DMS153 (cell line): ENCODE measurements around the gene CAVIN1.
"Not testable (repeated sequence)": the region's sequence is repeated elsewhere in the genome, so short reads cannot be mapped to it uniquely, and the experiment has no call there.

Source experiments
- DNase-seq: peaks from one replicate; lab custom pipeline; 2025; lab: John Stamatoyannopoulos, UW

CAVIN1 gene

DNA sequence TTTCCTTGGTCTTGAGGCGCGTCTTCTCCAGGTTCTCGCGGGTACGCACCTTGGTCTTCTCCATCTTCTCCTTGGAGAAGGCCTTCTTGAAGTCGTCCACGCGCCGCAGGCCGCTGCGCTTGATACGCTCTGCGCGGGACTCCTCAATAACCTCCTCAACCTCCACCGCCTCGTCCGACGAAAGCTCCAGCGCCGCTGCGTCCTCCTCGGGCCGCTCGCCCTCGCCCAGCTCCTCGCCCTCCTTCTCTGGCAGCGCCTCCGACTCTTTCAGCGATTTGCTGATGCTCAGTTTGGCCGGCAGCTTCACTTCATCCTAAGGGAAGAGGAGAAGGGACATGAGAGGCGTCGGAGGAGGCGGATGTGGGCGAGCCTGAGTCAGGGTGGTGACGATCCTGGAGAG, 18.0 kb downstream of the CAVIN1 start:
- no peak for DNase-seq

DNA sequence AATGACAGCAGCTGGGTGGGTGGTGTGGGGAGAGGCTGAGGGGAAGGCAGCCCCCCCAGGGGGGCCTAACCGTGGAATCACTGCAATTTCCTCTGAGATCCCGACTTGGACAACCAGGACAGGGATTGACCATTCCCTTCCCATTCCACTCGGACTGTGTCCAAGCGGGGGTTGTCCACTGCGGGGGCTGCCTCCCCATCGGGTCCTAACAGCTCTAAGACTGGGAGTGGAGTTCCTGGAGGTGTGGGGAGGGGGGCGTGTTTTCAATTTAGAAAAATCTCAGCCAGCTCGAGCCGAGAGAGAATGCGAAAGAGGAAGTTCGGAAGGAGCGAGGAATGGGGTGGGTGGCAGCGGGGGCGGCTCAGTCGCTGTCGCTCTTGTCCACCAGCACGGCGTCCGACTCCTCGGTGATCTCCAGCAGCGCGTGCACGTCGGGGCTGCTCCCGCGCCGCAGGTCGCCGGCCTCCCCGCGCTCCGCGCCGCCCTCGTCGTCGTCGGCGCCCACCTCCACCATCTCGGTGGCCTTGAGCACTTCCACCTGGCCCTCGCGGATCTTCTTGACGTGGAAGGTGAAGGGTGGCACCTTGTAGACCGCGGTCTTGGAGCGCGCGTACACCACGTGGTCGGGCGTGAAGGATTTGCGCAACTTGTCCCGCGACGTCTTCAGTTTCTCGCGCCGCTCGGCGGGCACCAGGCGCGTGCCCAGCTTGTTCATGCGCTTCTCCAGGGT, 18.6 kb downstream of the CAVIN1 start:
- DNase-seq = no peak

DNA sequence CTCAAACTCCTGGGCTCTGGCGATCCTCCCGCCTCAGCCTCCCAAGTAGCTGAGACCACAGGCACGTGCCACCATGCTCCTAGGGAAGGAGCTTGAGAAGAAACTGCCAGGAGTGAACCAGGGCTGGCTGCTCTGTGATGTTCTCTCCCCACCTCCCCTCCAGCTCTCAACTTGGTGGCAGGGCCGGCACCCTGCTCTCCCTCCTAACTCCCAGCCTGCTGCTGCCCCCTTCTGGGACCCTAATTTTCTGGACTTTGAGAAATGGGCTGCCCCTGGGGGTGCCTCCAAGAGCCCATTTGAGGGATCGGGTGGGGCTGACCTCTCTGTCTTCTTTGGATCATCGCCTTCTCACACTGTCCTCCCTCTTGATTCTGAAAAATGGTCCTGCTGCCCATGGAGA, 19.9 kb downstream of the CAVIN1 start:
- no peak for DNase-seq

DNA sequence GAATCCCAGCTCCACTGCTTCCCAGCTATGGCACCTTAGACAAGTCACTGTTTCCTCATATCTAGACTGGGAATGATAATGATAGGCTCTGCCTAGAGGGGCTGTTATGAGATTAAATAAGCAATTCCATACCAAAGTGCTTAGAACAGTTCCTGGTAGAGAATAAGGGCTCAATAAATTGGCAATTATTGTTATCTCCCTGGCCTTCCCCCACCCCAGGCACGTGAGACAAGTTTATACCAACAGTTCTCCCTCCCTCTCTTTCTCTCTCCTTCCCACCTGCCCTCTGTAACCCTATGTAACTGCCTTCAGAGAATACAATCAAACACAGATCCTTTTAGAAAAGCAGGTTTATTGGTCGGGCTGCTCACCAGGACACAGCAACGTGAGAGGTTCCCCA, 20.9 kb downstream of the CAVIN1 start:
- no peak for DNase-seq

DNA sequence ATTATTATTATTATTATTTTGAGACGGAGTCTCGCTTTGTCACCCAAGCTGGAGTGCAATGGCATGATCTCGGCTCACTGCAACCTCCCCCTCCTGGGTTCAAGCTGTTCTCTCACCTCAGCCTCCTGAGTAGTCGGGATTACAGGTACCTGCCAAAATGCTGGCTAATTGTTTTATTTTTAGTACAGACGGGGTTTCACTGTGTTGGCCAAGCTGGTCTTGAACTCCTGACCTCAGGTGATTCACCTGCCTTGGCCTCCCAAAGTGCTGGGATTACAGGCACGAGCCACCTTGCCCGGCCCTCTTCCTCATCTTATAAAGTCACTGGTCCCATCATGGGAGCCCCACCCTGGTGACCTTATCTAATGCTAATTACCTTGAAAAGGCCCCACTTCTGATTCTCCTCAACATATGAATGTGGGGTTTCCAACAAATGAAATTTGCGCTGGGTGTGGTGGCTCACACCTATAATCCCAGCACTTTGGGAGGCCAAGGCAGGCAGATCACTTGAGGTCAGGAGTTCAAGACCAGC, 22.1 kb downstream of the CAVIN1 start:
- not testable (repeated sequence) for DNase-seq

DNA sequence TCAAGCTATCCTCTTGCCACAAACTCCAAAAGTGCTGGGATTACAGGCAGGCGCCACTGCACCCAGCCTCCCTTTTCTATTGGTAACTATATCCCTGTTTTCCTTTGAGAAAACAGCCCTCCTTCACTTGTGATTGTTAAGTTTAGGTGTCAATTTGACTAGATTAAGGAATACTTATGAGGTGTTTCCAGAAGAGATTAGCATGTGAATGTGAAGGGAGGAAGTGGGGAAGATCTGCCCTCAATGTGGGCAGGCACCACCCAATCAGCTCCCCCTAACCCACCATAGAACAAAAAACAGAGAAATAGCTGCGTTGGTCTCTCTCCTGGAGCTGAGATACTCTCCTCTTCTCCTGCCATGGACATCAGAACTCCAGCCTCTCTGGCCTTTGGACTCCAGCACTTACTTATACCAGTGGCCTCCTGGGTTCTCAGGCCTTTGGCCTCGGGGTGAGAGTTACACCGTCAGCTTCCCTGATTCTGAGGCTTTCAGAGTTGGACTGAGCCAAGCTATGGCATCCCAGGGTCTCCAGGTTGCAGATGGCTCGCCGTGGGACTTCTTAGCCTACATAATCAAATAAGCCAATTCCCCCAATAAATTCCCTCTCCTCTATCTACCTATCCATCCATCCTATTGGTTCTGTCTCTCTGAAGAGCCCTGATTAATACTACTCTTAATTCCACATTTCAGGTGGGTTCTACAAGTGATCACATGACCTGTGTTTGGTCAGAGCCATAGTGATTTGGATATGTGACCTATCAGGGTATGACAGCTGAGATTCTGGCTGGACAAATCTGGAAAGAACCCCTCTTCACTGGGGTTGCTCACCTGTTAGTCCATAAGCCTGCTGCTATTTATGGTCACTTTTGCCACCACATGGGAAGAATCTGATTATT, 22.9 kb downstream of the CAVIN1 start:
- DNase-seq = no peak

DNA sequence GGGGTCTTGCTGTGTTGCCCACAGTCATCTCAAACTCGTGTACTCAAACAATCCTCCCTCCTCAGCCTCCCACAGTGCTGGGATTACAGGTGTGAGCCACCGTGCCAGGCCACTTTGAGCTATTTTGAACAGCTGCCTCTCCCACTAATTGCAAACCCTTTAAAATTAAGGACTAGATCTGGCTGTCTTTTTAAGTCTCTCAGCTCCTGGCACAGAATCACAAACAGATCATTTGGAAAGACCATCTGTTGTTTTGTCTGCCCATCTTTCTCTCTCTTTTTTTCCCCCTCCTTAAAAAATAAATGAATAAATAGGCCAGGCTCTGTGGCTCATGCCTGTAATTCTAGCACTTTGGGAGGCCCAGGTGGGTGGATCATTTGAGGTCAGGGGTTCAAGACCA, 23.9 kb downstream of the CAVIN1 start:
- no peak for DNase-seq

DNA sequence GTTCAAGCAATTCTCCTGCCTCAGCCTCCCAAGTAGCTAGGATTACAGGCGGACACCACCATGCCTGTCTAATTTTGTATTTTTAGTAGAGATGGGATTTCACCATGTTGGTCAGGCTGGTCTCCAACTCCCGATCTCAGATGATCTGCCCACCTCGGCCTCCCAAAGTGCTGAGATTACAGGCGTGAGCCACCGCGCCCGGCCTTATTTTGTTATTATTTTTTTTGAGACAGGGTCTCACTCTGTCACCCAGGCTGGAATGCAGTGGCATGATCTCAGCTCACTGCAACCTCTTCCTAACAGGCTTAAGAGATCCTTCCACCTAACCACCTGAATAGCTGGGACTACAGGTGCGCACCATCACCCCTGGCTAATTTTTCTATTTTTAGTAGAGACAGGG, 27.5 kb downstream of the CAVIN1 start:
- DNase-seq = not testable (repeated sequence)

DNA sequence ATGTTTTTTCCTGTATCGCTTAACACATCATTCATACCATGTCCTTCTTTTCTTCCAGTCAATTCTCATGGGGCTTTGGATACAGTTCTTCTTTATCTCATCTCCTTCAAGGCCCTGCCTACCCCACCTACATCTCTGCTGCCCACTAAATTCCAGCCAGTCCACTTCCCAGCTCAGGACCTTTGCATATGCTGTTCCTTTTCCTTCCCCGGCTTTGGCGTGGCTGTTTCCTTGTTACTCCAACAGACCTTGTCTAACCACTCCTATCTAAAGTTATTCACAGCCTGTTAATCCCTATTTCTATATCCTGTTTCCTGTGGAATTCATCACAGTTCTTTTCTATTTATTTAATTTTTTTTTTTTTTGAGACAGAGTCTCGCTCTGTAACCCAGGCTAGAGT, 28.2 kb downstream of the CAVIN1 start:
- no peak for DNase-seq

DNA sequence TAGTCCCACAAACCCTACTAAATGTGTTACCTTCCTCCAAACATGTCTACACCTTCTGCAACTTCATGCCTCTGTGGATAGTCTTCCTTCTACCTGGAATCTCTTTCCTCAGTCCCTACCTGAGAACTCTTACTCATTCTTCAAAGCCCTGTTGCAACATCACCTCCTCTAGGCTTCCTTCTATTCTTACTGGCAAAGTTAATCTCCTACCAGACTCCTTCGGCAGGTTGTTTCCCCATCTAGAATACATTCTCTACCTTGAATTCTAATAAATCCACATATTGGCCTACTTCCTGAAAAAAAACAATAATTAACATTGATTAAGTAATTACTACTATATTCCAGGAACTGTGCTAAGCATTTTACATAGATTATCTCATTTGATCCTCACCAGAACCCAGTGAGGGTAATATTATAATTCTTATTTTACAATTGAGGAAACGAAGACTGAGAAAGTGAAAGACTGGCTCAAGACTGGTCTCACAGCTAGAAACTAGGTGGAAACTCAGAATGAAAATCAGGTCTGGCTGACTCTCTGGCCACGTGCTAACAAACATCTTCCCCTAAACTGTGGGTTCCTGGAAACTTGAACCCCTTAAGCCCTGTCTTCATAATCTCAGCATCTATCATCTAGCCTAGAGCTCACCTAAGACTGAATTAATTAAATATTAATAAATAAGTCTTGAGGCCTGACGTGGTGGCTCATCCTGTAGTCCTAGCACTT, 30.2 kb downstream of the CAVIN1 start:
- no peak for DNase-seq

DNA sequence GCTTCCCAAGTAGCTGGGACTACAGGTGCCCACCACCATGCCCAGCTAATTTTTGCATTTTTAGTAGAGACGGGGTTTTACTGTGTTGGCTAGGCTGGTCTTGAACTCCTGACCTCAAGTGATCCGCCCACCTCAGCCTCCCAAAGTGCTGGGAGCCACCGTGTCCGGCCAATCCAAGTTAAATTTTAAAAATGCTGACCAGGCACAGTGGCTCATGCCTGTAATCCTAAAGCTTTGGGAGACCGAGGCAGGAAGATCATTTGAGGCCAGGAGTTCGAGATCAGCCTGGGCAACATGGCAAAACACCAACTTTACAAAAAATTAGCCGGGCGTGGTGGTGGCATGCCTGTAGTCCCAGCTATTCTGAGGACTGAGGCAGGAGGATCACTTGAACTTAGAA, 31.6 kb downstream of the CAVIN1 start:
- DNase-seq = not testable (repeated sequence)

DNA sequence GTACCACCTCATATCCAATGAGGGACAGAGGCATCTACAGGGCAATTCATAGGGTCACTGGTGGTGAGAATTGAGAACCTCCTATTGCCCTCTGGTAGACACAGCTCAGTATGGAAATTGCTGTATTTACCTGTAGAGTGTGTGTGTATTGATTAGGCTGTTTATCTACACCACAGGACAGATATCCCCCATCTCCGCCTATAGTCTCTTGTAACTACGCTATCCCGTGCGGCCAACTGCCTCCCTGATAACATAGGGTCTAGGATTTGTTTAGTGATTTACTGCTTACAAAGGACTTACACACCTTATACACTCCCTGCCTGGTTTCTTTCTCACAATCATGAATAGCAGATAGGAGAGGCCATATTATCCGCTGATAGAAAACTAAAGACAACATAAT, 33.2 kb downstream of the CAVIN1 start:
- DNase-seq = no peak

DNA sequence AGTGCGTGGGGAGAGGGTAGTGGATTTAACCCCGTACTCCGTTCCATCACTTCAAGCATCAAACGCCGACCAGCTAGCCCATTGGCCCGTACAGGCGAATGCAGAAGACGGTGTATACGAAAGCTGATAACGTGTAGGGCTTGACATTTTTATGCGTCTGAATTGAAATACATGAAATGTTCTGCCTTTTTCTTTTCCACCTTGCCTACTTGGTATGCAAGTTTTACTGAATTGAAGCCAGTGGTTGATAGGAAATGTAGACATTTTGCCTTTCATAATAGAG, 34.0 kb downstream of the CAVIN1 start:
- no peak for DNase-seq

DNA sequence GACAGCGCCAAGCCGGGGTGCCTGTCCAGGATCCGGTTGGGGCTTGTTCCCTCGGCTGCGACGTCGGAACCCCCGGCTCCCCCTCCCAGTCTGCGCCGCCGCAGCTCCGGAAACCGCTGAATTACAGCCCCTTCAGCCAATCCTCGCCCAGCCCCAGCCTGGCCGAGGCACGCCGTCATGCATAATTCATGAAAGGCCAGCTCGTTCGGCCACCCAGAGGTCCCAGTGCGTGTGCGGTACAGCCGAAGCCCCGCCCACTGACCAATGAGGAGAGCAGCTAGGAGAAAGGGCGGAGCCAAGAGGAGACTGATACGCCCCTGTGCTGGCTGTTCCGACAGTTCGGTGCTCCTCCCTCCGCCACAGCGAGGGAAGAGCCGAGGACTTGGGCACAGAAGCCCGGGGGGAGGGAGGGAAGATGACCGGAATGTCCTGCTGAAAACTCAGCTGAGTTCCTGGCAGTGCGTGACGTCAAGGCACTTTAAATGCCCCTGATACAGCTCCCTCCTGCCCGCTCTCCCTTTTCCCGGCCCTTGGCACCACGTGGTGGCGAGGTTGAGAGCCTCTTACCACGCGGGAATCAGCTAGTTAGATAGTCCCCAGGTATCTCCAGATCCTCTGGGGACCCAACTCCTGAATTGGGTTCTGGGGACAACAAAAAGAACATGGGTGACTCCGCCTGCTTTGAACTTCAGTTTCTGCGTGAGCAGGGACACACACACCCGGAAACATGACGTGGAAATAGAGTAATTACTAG, 34.5 kb downstream of the CAVIN1 start, which contains the start of gene STAT3:
STAT3 (minus strand) TSS at position 62 of the 754 bp plus-strand sequence. CDS start 39,926 bp downstream, outside the sequence.
- DNase-seq = peak; percentile 99

DNA sequence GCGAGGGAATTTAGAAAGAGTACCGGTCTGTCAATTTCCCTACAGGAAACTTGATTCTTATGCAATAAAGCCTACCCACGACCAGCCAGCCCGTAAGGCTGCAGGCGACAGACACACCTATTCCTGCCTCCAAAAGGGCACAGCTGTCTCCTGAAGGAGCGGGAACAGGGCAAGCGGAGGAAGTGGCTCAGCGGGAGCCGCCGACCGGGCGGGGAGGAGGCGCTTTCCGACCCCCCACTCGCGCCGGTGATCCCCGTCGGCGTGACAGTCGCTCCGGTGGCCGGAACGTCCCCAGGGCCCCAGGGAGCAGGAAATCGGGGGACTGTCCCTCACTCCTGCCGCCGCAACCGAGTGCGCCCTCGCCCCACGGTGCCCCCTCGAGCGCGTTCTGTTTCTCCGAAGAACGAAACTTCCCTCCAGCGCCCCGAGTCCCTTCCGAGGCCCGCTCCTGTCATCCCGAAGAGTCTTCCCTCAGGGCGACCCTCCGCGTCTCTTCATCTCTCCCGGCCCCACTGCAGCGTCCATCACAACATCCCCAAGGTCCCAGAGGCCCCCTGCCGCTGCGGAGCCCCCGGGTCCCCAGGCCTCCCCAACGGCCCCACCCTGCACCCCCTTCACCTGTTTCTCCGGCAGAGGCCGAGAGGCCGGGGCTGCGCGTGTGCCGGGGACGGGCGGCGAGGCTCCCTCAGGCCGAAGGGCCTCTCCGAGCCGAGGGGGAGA, 35.2 kb downstream of the CAVIN1 start:
- DNase-seq = no peak

DNA sequence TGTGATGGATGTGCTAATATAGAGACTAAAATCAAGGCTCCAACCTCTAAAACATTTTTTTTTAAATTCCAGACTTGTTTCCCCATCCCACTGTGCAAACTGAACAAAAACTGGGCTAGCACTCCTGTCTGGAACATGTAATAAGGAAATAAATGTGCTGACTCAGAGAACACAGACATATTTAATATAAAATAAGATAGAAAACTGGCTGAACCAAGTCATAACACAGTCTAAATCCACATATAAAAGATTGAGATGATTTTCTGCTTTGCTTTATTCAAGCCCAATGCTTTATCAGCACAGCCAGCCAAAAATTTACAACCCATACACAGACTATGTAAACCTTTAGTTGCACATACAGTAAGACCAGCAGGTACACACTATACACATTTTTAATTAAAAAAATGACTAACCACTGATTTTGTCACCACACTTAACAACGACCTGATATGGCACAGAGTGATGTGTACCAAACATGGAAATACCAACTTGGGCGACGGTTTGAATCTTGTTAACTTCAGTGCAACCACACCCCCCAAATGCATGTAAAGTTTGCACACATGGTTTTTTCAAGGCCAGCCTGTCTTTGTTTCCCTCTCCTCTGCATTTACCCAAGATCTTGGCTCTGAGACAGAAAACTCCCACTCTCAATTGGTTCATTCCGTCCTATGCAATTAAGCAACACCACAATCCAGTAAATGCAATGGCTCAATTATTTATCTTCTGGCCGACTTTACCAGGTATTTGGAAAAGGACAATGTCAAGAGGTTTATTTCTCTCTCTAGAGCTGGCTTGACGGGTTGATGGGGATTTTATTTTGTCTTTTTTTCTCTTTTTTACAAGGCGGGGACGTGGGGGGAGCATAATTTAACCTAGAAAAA, 36.0 kb downstream of the CAVIN1 start:
- DNase-seq = no peak

DNA sequence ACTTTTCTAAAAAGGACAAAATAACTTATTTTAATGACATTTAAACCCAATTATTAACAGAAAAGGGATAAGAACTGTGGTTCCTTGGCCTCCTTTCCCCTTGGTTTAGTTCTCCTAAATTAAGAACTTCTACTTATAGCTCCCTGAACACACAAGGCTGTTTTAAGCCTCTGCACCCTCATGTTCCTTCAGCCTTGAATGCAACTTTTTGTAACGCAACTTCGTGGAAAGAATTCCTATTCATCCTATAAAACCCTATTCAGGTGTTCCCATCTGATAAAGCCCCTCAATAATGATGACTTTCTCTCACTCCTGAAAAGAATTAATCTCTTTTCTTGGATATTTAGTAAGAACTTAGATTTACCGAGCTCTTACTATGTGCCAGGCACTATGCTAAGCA, 41.2 kb downstream of the CAVIN1 start:
- DNase-seq = no peak

DNA sequence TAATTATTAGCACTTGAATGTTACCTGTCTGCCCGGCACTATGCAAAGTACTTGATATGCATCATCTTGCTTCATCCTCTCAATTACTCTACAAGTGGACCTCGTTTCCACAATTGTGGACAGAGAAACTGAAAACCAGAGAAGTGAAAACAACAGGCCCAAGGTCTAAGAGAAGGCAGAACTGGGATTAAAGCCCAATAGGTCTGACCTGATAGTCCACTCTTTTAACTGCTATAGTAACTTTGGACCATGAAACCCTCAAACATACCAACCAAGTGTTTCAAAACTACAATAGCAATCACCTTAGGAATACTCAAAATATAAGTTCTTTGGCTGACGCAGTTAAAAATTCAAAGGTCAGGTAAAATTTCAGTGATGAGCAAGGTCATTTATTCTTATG, 42.1 kb downstream of the CAVIN1 start:
- DNase-seq = no peak

DNA sequence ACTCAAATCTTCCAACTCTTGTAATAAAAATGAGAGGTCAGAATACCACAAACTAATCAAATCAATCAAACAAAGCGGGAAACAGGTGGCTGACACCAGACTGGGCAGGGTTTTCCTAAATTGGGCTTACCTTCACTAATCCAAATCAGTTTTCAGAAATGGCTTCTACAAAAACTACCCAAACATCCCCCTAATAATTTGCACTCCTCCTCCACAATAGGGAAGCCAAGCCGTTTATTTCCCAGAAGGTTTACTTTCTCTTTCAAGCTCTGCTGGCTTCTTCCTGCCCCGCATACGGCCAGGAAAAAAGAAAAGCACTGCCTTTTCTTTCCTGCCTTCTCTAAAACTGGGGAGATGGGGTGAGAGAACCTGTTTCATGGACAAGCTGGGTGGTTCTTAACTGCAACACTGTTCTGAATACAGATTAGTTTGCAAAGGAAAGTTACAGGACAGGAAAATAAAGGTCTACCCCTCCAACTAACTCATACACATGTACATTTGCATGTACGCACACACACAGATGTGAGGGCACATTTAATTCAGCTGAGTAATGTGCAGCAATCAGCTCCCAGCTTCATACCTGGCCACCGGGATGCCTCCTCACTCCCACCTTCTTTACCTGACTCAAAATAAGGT, 44.0 kb downstream of the CAVIN1 start:
- peak; percentile 11 for DNase-seq
